K562 (cell line): ENCODE results near the gene IL6R. TPM values are rescaled to one million over a fixed set of nuclear protein-coding genes. Genes with fewer than 3 reads are reported as not detected.

Experiments used
- ATAC-seq: fragments of 200-7000 bp; cut with Tn5 transposase; 3 replicates; pipeline ENCODE4 v1.9.1; 2020; ENCODE audit warnings: moderate library complexity
- BruUV-seq: library from RNA; stranded (reverse); fragments of 400-500 nt; replicated peaks from 2 replicates; lab custom pipeline; 2021; lab: Mats Ljungman, UMichigan
- CTCF ChIA-PET: fragments of 300-600 bp; formaldehyde crosslinking; extraction: SDS; loops from one replicate; lab custom pipeline; 2021; ENCODE audit warnings: low intra/inter-chr PET ratio; lab: Yijun Ruan, JAX
- POLR2A ChIA-PET: fragments of 300-600, 350-650 bp; sonication (Branson Sonifier 250); formaldehyde crosslinking; extraction: SDS; loops from one replicate; lab custom pipeline; 2021; ENCODE audit warnings: antibody characterized with exemption, inconsistent platforms; lab: Yijun Ruan, JAX
- DNase-seq, 4 experiments: peaks; one replicate each; pipeline versions ENCODE4 v3.0.0 to v3.0.0-alpha.2; 2011 to 2018; ENCODE audit warnings: low spot score in 3 of 4, mixed read lengths in 3 of 4; ENCODE audit errors: extremely low read depth in 1 of 4
- FAIRE-seq: peaks from 2 replicates; lab custom pipeline; 2011; peaks lifted over from hg19 to GRCh38; lab: Jason Lieb, UNC
- H2AFZ ChIP-seq: 2 replicates; pipeline ENCODE4 v1.6.0; 2011; ENCODE audit warnings: low read depth, low read length, control low read depth, inconsistent platforms
- H3K27ac ChIP-seq: fragments of 200-600 bp; 3 replicates; pipeline ENCODE4 v1.8.0; 2011; ENCODE audit warnings: low read depth, mild to moderate bottlenecking, control low read depth, inconsistent platforms, low read length, moderate library complexity, mixed read lengths; ENCODE audit errors: extremely low read depth
- H3K27me3 ChIP-seq, 2 experiments: fragments of 300-600 bp in 1 of 2; 2 replicates in 1 of 2; 3 replicates in 1 of 2; pipeline versions ENCODE4 v1.6.0 to v1.8.0; 2011; ENCODE audit warnings: inconsistent platforms in 2 of 2, low read length in 2 of 2, mild to moderate bottlenecking in 1 of 2, mixed read lengths in 1 of 2, moderate library complexity in 1 of 2; ENCODE audit not compliant: control insufficient read depth in 2 of 2, insufficient read depth in 2 of 2
- H3K36me3 ChIP-seq: fragments of 300-600 bp; 3 replicates; pipeline ENCODE4 v1.8.0; 2011; ENCODE audit warnings: mild to moderate bottlenecking, low read length, inconsistent platforms; ENCODE audit not compliant: control insufficient read depth, insufficient read depth
- H3K4me1 ChIP-seq, 2 experiments: fragments of 200-600 bp in 1 of 2; replicated peaks in 1 of 2; 2 replicates in 1 of 2; 3 replicates in 1 of 2; pipeline versions ENCODE4 v1.5.1 to v1.8.0; 2011; ENCODE audit warnings: inconsistent platforms in 2 of 2, low read length in 2 of 2, mild to moderate bottlenecking in 1 of 2, mixed read lengths in 1 of 2, moderate library complexity in 1 of 2; ENCODE audit not compliant: control insufficient read depth in 2 of 2, insufficient read depth in 2 of 2
- H3K4me2 ChIP-seq: 2 replicates; pipeline ENCODE4 v1.6.1; 2011; ENCODE audit warnings: low read length, control low read depth, inconsistent platforms, mixed read lengths; ENCODE audit not compliant: insufficient read depth
- H3K4me3 ChIP-seq: fragments of 200-600 bp; sonication (generic), shearing (Covaris generic); 2 replicates; pipeline ENCODE4 v1.5.1; 2016; ENCODE audit warnings: control low read depth, inconsistent platforms
- H3K79me2 ChIP-seq: fragments of 200-600 bp; 3 replicates; pipeline ENCODE4 v1.8.0; 2011; ENCODE audit warnings: low read length, inconsistent platforms; ENCODE audit not compliant: control insufficient read depth, insufficient read depth
- H3K9ac ChIP-seq, 2 experiments: 2 replicates each; pipeline versions ENCODE4 v1.6.0 to v1.6.1; 2011; ENCODE audit warnings: low read depth in 2 of 2, low read length in 2 of 2, control low read depth in 1 of 2, inconsistent platforms in 1 of 2, mild to moderate bottlenecking in 1 of 2, mixed read lengths in 1 of 2; ENCODE audit not compliant: insufficient read depth in 1 of 2
- H3K9me1 ChIP-seq: one replicate; pipeline ENCODE4 v1.6.0; 2011; ENCODE audit warnings: inconsistent platforms, mild to moderate bottlenecking, low read length, moderate library complexity; ENCODE audit not compliant: control insufficient read depth, insufficient read depth
- H3K9me3 ChIP-seq: replicated peaks from 2 replicates; pipeline ENCODE4 v1.5.1; 2011; ENCODE audit warnings: low read depth, low read length, inconsistent platforms; ENCODE audit not compliant: control insufficient read depth, insufficient read depth
- H4K20me1 ChIP-seq: replicated peaks from 2 replicates; pipeline ENCODE4 v1.6.1; 2011; ENCODE audit warnings: low read length, inconsistent platforms, mixed read lengths; ENCODE audit not compliant: control insufficient read depth, insufficient read depth
- C11orf30 ChIP-seq: fragments of 450-650 bp; IDR thresholded peaks from 2 replicates; pipeline ENCODE4 v1.6.1; 2016; ENCODE audit warnings: low read depth, mild to moderate bottlenecking
- LCOR ChIP-seq: sonication (generic); formaldehyde crosslinking; IDR thresholded peaks from 2 replicates; pipeline ENCODE4 v1.8.0; 2022; ENCODE audit warnings: mild to moderate bottlenecking, missing genetic modification reagents
- MXI1 ChIP-seq: IDR thresholded peaks from 2 replicates; pipeline ENCODE4 v1.6.1; 2011; ENCODE audit warnings: low read depth, mild to moderate bottlenecking, improper control_type of control experiment, low read length
- NCOA4 ChIP-seq: fragments of 450-650 bp; IDR thresholded peaks from 2 replicates; pipeline ENCODE4 v1.6.1; 2018; ENCODE audit warnings: mild to moderate bottlenecking; ENCODE audit not compliant: partially characterized antibody
- NFE2 ChIP-seq: IDR thresholded peaks from 2 replicates; pipeline ENCODE4 v1.6.1; 2014; ENCODE audit warnings: antibody characterized with exemption, low read depth
- SMARCA5 ChIP-seq: fragments of 450-650 bp; IDR thresholded peaks from 2 replicates; pipeline ENCODE4 v1.6.1; 2016
- TFAM ChIP-seq: fragments of 250-450 bp; sonication (Bioruptor Pico); conservative IDR thresholded peaks from 2 replicates; pipeline ENCODE4 v1.5.0; 2021; ENCODE audit warnings: mild to moderate bottlenecking, moderate library complexity
- ZNF316 ChIP-seq: fragments of 450-650 bp; IDR thresholded peaks from 2 replicates; pipeline ENCODE4 v1.6.1; 2016
- WGBS: fragments of 100-300 bp; shearing (Covaris generic); methylation state at CpG from one replicate; pipeline ENCODE4 v1.1.6; 2016; ENCODE audit warnings: low coverage, mixed read lengths; ENCODE audit not compliant: insufficient coverage; ENCODE audit errors: missing lambda C conversion rate; 5-methylcytosine and 5-hydroxymethylcytosine counted together
- in situ Hi-C: fragments of 300-500 bp; cut with MboI; formaldehyde crosslinking; loops from 4 replicates; pipeline ENCODE4 v1.15.0; 2018; ENCODE audit warnings: inconsistent platforms, mixed read lengths
- intact Hi-C: fragments of 100-400 bp; cut with micrococcal nuclease; formaldehyde crosslinking; loops from 2 replicates; pipeline ENCODE4 v1.14.2; 2022
- polyA plus RNA-seq, 8 experiments: library from polyadenylated mRNA; depleted of rRNA in 4 of 8; stranded (reverse) in 5 of 8; unstranded in 3 of 8; fragments of >200 nt; fragmentation: Nextera tagmentation in 2 of 8; fragmentation: Illumina TruSeq in 1 of 8; extraction: Ambion mirVana in 2 of 8; extraction: Trizol in 1 of 8; gene quantifications; 2 replicates each; pipeline versions ENCODE4 v1.2.1 to v1.2.3, GENCODE V29; 2011 to 2014; ENCODE audit warnings: inconsistent platforms in 1 of 8, missing spikeins in 1 of 8
- total RNA-seq, 7 experiments: library from RNA; depleted of rRNA in 6 of 7; stranded (reverse); fragments of >200 nt in 6 of 7; fragmentation: Illumina TruSeq in 2 of 7; extraction: Trizol in 2 of 7; gene quantifications; 2 replicates each; pipeline versions ENCODE4 v1.2.1 to v1.2.3, GENCODE V29; 2011 to 2021; ENCODE audit warnings: low replicate concordance in 1 of 7

Gene IL6R
- total and polyA plus RNA-seq, 9 of the 15 experiments (the other 6 are each of a cell fraction or from before 2014, with no cell fraction given) = 0.05 to 1.1 (median 0.11) TPM; not detected in 2

- CTCF ChIA-PET = no interaction called here
- no peak overlapping the region for H3K27ac ChIP-seq
- in situ Hi-C loops (no loop called here), intact Hi-C loops (no loop called here)
- no TSS peak for BruUV-seq
- H3K9ac ChIP-seq = no peak overlapping the region
- DNase-seq (no peak), FAIRE-seq (no peak), ATAC-seq (no peak)
- H3K79me2 ChIP-seq = no peaks in the 10 kb centered on the region
- POLR2A ChIA-PET = interaction anchor here (0.6 kb wide), 1 partner anchor 163 kb away, joined by 3 read pairs; no protein-coding TSS in a partner anchor
- H3K4me3 ChIP-seq = no peak overlapping the region
- no peak overlapping the region for H3K4me2 ChIP-seq
- peaks cover 30 to 51% of the 10 kb centered on the region in 2 experiments for H3K27me3 ChIP-seq
- no peaks in the 10 kb centered on the region for H3K9me3 ChIP-seq
- 10% methylated on average over 11 of the region's 11 CpGs for WGBS
- H2AFZ ChIP-seq = no peak overlapping the region
- H3K36me3 ChIP-seq = no peaks in the 10 kb centered on the region
- no peaks in the 10 kb centered on the region for H4K20me1 ChIP-seq
- TF ChIP-seq TFAM (CRISPR knock-in tag) (no peak), NCOA4 (no peak), MXI1 (no peak), SMARCA5 (no peak), LCOR (no peak), ZNF316 (peak; percentile 48; the same call in 1 of the 2 replicates), C11orf30 (peak; percentile 46; the same call in 1 of the 2 replicates), NFE2 (no peak)
- no peaks in the 10 kb centered on the region for H3K9me1 ChIP-seq
- H3K4me1 ChIP-seq = peaks cover 0 to 4% of the 10 kb centered on the region in 2 experiments; a peak in 1 of 5 replicates
Measured at GRCh38 chr1:154517661-154518060, 112.5 kb downstream of the IL6R start.

Other genes starting within 250 kb of the IL6R start
Only the 7 nearest of the 11 such genes appear.
- 182 and 218 TPM in 2 replicates for gene HAX1, start 132.7 kb upstream of the IL6R start, total RNA-seq (2014; rRNA removed)
- 194 and 200 TPM in 2 replicates for gene HAX1, start 132.7 kb upstream of the IL6R start, total RNA-seq (2014; rRNA removed; fragmentation: Illumina TruSeq; extraction: Trizol)
- 167 and 172 TPM in 2 replicates for gene HAX1, start 132.7 kb upstream of the IL6R start, total RNA-seq (2015; rRNA removed; fragmentation: Illumina TruSeq; extraction: Trizol)
- gene HAX1, start 132.7 kb upstream of the IL6R start, total RNA-seq (2021) = 140 and 143 TPM in 2 replicates
- 239 and 276 TPM in 2 replicates for gene HAX1, start 132.7 kb upstream of the IL6R start, polyA plus RNA-seq (2011; rRNA removed)
- 200 and 240 TPM in 2 replicates for gene HAX1, start 132.7 kb upstream of the IL6R start, polyA plus RNA-seq (2014; fragmentation: Illumina TruSeq; extraction: Trizol)
- gene HAX1, start 132.7 kb upstream of the IL6R start, polyA plus RNA-seq (2014; fragmentation: Nextera tagmentation; extraction: Ambion mirVana) = 100 to 1,000 TPM; 447 to 492 TPM
- 234 and 245 TPM in 2 replicates for gene HAX1, start 132.7 kb upstream of the IL6R start, polyA plus RNA-seq (2014; rRNA removed)
- gene AQP10, start 84.2 kb upstream of the IL6R start, total RNA-seq (2014; rRNA removed) = 1.9 and 2.1 TPM in 2 replicates
- gene AQP10, start 84.2 kb upstream of the IL6R start, total RNA-seq (2014; rRNA removed; fragmentation: Illumina TruSeq; extraction: Trizol) = 1.7 and 1.9 TPM in 2 replicates
- 1.3 and 1.5 TPM in 2 replicates for gene AQP10, start 84.2 kb upstream of the IL6R start, total RNA-seq (2015; rRNA removed; fragmentation: Illumina TruSeq; extraction: Trizol)
- gene AQP10, start 84.2 kb upstream of the IL6R start, total RNA-seq (2021) = 3.7 and 4.9 TPM in 2 replicates
- 9.7 and 20.6 TPM in 2 replicates for gene AQP10, start 84.2 kb upstream of the IL6R start, polyA plus RNA-seq (2011; rRNA removed)
- 5.6 and 7.4 TPM in 2 replicates for gene AQP10, start 84.2 kb upstream of the IL6R start, polyA plus RNA-seq (2014; fragmentation: Illumina TruSeq; extraction: Trizol)
- under 1 TPM; 0.37 to 0.56 TPM for gene AQP10, start 84.2 kb upstream of the IL6R start, polyA plus RNA-seq (2014; fragmentation: Nextera tagmentation; extraction: Ambion mirVana)
- gene AQP10, start 84.2 kb upstream of the IL6R start, polyA plus RNA-seq (2014; rRNA removed) = 4.5 and 5.0 TPM in 2 replicates
- 33.2 and 53.4 TPM in 2 replicates for gene ATP8B2, start 79.8 kb upstream of the IL6R start, total RNA-seq (2014; rRNA removed)
- gene ATP8B2, start 79.8 kb upstream of the IL6R start, total RNA-seq (2014; rRNA removed; fragmentation: Illumina TruSeq; extraction: Trizol) = 16.0 and 16.9 TPM in 2 replicates
- 12.3 and 12.4 TPM in 2 replicates for gene ATP8B2, start 79.8 kb upstream of the IL6R start, total RNA-seq (2015; rRNA removed; fragmentation: Illumina TruSeq; extraction: Trizol)
- gene ATP8B2, start 79.8 kb upstream of the IL6R start, total RNA-seq (2021) = 28.4 and 29.8 TPM in 2 replicates
- 21.5 and 33.4 TPM in 2 replicates for gene ATP8B2, start 79.8 kb upstream of the IL6R start, polyA plus RNA-seq (2011; rRNA removed)
- gene ATP8B2, start 79.8 kb upstream of the IL6R start, polyA plus RNA-seq (2014; fragmentation: Illumina TruSeq; extraction: Trizol) = 18.4 and 22.1 TPM in 2 replicates
- under 1 TPM; 0.27 to 0.58 TPM for gene ATP8B2, start 79.8 kb upstream of the IL6R start, polyA plus RNA-seq (2014; fragmentation: Nextera tagmentation; extraction: Ambion mirVana)
- 23.8 and 29.4 TPM in 2 replicates for gene ATP8B2, start 79.8 kb upstream of the IL6R start, polyA plus RNA-seq (2014; rRNA removed)
- gene TDRD10, start 96.9 kb downstream of the IL6R start, total RNA-seq (2014; rRNA removed) = not detected in 2 replicates
- gene TDRD10, start 96.9 kb downstream of the IL6R start, total RNA-seq (2014; rRNA removed; fragmentation: Illumina TruSeq; extraction: Trizol) = not detected in 2 replicates
- not detected in 2 replicates for gene TDRD10, start 96.9 kb downstream of the IL6R start, total RNA-seq (2015; rRNA removed; fragmentation: Illumina TruSeq; extraction: Trizol)
- gene TDRD10, start 96.9 kb downstream of the IL6R start, total RNA-seq (2021) = not detected in 2 replicates
- not detected in 2 replicates for gene TDRD10, start 96.9 kb downstream of the IL6R start, polyA plus RNA-seq (2011; rRNA removed)
- gene TDRD10, start 96.9 kb downstream of the IL6R start, polyA plus RNA-seq (2014; fragmentation: Illumina TruSeq; extraction: Trizol) = not detected in 2 replicates
- gene TDRD10, start 96.9 kb downstream of the IL6R start, polyA plus RNA-seq (2014; fragmentation: Nextera tagmentation; extraction: Ambion mirVana) = not detected
- gene TDRD10, start 96.9 kb downstream of the IL6R start, polyA plus RNA-seq (2014; rRNA removed) = not detected in 2 replicates
- gene SHE, start 97.1 kb downstream of the IL6R start, total RNA-seq (2014; rRNA removed) = 0.04 and 0.05 TPM in 2 replicates
- not detected in 2 replicates for gene SHE, start 97.1 kb downstream of the IL6R start, total RNA-seq (2014; rRNA removed; fragmentation: Illumina TruSeq; extraction: Trizol)
- not detected in 2 replicates for gene SHE, start 97.1 kb downstream of the IL6R start, total RNA-seq (2015; rRNA removed; fragmentation: Illumina TruSeq; extraction: Trizol)
- gene SHE, start 97.1 kb downstream of the IL6R start, total RNA-seq (2021) = not detected in 2 replicates
- gene SHE, start 97.1 kb downstream of the IL6R start, polyA plus RNA-seq (2011; rRNA removed) = not detected in 2 replicates
- gene SHE, start 97.1 kb downstream of the IL6R start, polyA plus RNA-seq (2014; fragmentation: Illumina TruSeq; extraction: Trizol) = not detected in 2 replicates
- not detected for gene SHE, start 97.1 kb downstream of the IL6R start, polyA plus RNA-seq (2014; fragmentation: Nextera tagmentation; extraction: Ambion mirVana)
- gene SHE, start 97.1 kb downstream of the IL6R start, polyA plus RNA-seq (2014; rRNA removed) = 0.01 TPM in 1 of 2 replicates, not detected in the other
- gene UBE2Q1, start 153.3 kb downstream of the IL6R start, total RNA-seq (2014; rRNA removed) = 21.6 and 25.2 TPM in 2 replicates
- gene UBE2Q1, start 153.3 kb downstream of the IL6R start, total RNA-seq (2014; rRNA removed; fragmentation: Illumina TruSeq; extraction: Trizol) = 28.5 and 32.1 TPM in 2 replicates
- gene UBE2Q1, start 153.3 kb downstream of the IL6R start, total RNA-seq (2015; rRNA removed; fragmentation: Illumina TruSeq; extraction: Trizol) = 31.6 and 33.2 TPM in 2 replicates
- 58.8 and 62.4 TPM in 2 replicates for gene UBE2Q1, start 153.3 kb downstream of the IL6R start, total RNA-seq (2021)
- gene UBE2Q1, start 153.3 kb downstream of the IL6R start, polyA plus RNA-seq (2011; rRNA removed) = 14.2 and 17.7 TPM in 2 replicates
- 39.0 and 48.3 TPM in 2 replicates for gene UBE2Q1, start 153.3 kb downstream of the IL6R start, polyA plus RNA-seq (2014; fragmentation: Illumina TruSeq; extraction: Trizol)
- gene UBE2Q1, start 153.3 kb downstream of the IL6R start, polyA plus RNA-seq (2014; fragmentation: Nextera tagmentation; extraction: Ambion mirVana) = 10 to 100 TPM in 1 of 2 experiments, 1 to 10 TPM in 1; 8.0 to 10.6 TPM
- 17.9 and 27.6 TPM in 2 replicates for gene UBE2Q1, start 153.3 kb downstream of the IL6R start, polyA plus RNA-seq (2014; rRNA removed)
- not detected in 2 replicates for gene CHRNB2, start 162.4 kb downstream of the IL6R start, total RNA-seq (2014; rRNA removed)
- gene CHRNB2, start 162.4 kb downstream of the IL6R start, total RNA-seq (2014; rRNA removed; fragmentation: Illumina TruSeq; extraction: Trizol) = not detected in 2 replicates
- not detected in 2 replicates for gene CHRNB2, start 162.4 kb downstream of the IL6R start, total RNA-seq (2015; rRNA removed; fragmentation: Illumina TruSeq; extraction: Trizol)
- gene CHRNB2, start 162.4 kb downstream of the IL6R start, total RNA-seq (2021) = not detected in 2 replicates
- gene CHRNB2, start 162.4 kb downstream of the IL6R start, polyA plus RNA-seq (2011; rRNA removed) = not detected in 2 replicates
- not detected in 2 replicates for gene CHRNB2, start 162.4 kb downstream of the IL6R start, polyA plus RNA-seq (2014; fragmentation: Illumina TruSeq; extraction: Trizol)
- under 1 TPM in 1 of 2 experiments, not detected in 1; 0.01 TPM for gene CHRNB2, start 162.4 kb downstream of the IL6R start, polyA plus RNA-seq (2014; fragmentation: Nextera tagmentation; extraction: Ambion mirVana)
- gene CHRNB2, start 162.4 kb downstream of the IL6R start, polyA plus RNA-seq (2014; rRNA removed) = not detected in 2 replicates